Osteoblast (primary cell): ENCODE measurements around the gene ANO10. TPM values are rescaled to one million over a fixed set of nuclear protein-coding genes. Genes with fewer than 3 reads are reported as not detected.
"Not testable (repeated sequence)": the region's sequence is repeated elsewhere in the genome, so short reads cannot be mapped to it uniquely, and the experiment has no call there.

Experiments
- DNase-seq: peaks from one replicate; pipeline ENCODE4 v3.0.0; 2011; ENCODE audit warnings: low spot score, mixed read lengths; ENCODE audit not compliant: insufficient read length; ENCODE audit errors: missing footprints
- H2AFZ ChIP-seq: 2 replicates; pipeline ENCODE4 v1.6.0; 2011; ENCODE audit warnings: mild to moderate bottlenecking, low read length
- H3K27ac ChIP-seq: 2 replicates; pipeline ENCODE4 v1.5.1; 2011; ENCODE audit warnings: mild to moderate bottlenecking, low read depth, low read length, moderate library complexity
- H3K27me3 ChIP-seq: 2 replicates; pipeline ENCODE4 v1.6.0; 2012; ENCODE audit warnings: mild to moderate bottlenecking, control low read depth, inconsistent platforms, low read length, moderate library complexity; ENCODE audit not compliant: insufficient read depth
- H3K36me3 ChIP-seq: 2 replicates; pipeline ENCODE4 v1.5.1; 2011; ENCODE audit warnings: mild to moderate bottlenecking, low read length, control low read depth, moderate library complexity; ENCODE audit not compliant: insufficient read depth
- H3K4me1 ChIP-seq: 2 replicates; pipeline ENCODE4 v1.5.1; 2011; ENCODE audit warnings: mild to moderate bottlenecking, low read length, control low read depth, moderate library complexity; ENCODE audit not compliant: insufficient read depth
- H3K4me2 ChIP-seq: 2 replicates; pipeline ENCODE4 v1.6.0; 2011; ENCODE audit warnings: mild to moderate bottlenecking, low read length; ENCODE audit not compliant: insufficient read depth
- H3K4me3 ChIP-seq: fragments of 200-600 bp; sonication (generic); 3 replicates; pipeline ENCODE4 v1.5.1; 2012; ENCODE audit warnings: mild to moderate bottlenecking, low read length, inconsistent platforms; ENCODE audit not compliant: insufficient read depth
- H3K79me2 ChIP-seq: 2 replicates; pipeline ENCODE4 v1.6.0; 2012; ENCODE audit warnings: mild to moderate bottlenecking, low read length, control low read depth, inconsistent platforms; ENCODE audit not compliant: insufficient read depth
- H3K9me3 ChIP-seq: 2 replicates; pipeline ENCODE4 v1.5.1; 2011; ENCODE audit warnings: low read depth, low read length, control low read depth
- H4K20me1 ChIP-seq: 2 replicates; pipeline ENCODE4 v1.6.0; 2012; ENCODE audit warnings: mild to moderate bottlenecking, low read length, control low read depth; ENCODE audit not compliant: insufficient read depth
- total RNA-seq: library from RNA; depleted of rRNA; stranded (reverse); fragments of >200 nt; gene quantifications from 2 replicates; pipeline ENCODE4 v1.2.3, GENCODE V29; 2012
- TF ChIP-seq, protein P1 (sequence below): IDR thresholded peaks from 2 replicates; pipeline ENCODE4 v1.5.1; 2011; ENCODE audit warnings: mild to moderate bottlenecking, low read depth, low read length, moderate library complexity; ENCODE audit errors: extremely low read depth

ANO10 gene
- total RNA-seq, 1 donor: 55.7 TPM

- Histone ChIP-seq H3K9me3 (no peaks in the 10 kb centered on the region), H3K27me3 (no peaks in the 10 kb centered on the region), H3K27ac (no peak overlapping the region), H3K4me1 (no peaks in the 10 kb centered on the region), H3K4me3 (no peak overlapping the region), H4K20me1 (no peaks in the 10 kb centered on the region), H3K36me3 (no peaks in the 10 kb centered on the region), H3K79me2 (no peaks in the 10 kb centered on the region), H2AFZ (no peak overlapping the region), H3K4me2 (no peak overlapping the region)
- DNase-seq: no peak
- TF ChIP-seq, protein P1, sequence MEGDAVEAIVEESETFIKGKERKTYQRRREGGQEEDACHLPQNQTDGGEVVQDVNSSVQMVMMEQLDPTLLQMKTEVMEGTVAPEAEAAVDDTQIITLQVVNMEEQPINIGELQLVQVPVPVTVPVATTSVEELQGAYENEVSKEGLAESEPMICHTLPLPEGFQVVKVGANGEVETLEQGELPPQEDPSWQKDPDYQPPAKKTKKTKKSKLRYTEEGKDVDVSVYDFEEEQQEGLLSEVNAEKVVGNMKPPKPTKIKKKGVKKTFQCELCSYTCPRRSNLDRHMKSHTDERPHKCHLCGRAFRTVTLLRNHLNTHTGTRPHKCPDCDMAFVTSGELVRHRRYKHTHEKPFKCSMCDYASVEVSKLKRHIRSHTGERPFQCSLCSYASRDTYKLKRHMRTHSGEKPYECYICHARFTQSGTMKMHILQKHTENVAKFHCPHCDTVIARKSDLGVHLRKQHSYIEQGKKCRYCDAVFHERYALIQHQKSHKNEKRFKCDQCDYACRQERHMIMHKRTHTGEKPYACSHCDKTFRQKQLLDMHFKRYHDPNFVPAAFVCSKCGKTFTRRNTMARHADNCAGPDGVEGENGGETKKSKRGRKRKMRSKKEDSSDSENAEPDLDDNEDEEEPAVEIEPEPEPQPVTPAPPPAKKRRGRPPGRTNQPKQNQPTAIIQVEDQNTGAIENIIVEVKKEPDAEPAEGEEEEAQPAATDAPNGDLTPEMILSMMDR: no peak
Observed at GRCh38 chr3:43659250-43659880, 37.6 kb upstream of the ANO10 start.

GRCh38 chr3:43656390-43656789, 34.6 kb upstream of the ANO10 start:
- H3K79me2 ChIP-seq, H3K27ac ChIP-seq, H3K4me2 ChIP-seq, DNase-seq, H2AFZ ChIP-seq, H3K9me3 ChIP-seq, H3K27me3 ChIP-seq, H3K4me1 ChIP-seq, H3K36me3 ChIP-seq, H3K4me3 ChIP-seq, H4K20me1 ChIP-seq: not testable (repeated sequence)

DNA sequence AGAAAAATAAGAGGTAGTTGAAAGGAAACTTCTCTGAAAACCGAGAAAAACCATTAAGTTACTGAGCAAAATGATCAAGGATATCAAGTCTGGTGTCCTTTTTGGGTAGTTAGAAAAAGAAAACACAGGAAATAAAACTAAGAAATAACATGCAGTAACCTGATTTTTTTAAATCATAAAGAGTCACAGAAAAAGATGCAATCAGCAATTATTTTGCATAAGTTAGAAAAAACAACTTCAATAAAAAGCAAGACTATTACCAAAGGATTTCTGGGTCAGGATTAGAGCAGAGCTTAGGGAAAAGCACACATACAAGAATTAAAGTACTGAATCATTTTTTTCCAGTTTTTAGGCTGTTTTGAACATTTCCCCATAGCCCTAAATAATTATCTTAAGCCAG, 28.5 kb upstream of the ANO10 start:
- Histone ChIP-seq H3K27me3 (no peaks in the 10 kb centered on the region), H3K79me2 (no peaks in the 10 kb centered on the region), H3K9me3 (no peaks in the 10 kb centered on the region), H3K4me3 (no peak overlapping the region), H3K4me1 (no peaks in the 10 kb centered on the region), H4K20me1 (no peaks in the 10 kb centered on the region), H2AFZ (no peak overlapping the region), H3K36me3 (no peaks in the 10 kb centered on the region), H3K4me2 (no peak overlapping the region), H3K27ac (no peak overlapping the region)
- no peak for DNase-seq
- TF ChIP-seq, protein P1: no peak

DNA sequence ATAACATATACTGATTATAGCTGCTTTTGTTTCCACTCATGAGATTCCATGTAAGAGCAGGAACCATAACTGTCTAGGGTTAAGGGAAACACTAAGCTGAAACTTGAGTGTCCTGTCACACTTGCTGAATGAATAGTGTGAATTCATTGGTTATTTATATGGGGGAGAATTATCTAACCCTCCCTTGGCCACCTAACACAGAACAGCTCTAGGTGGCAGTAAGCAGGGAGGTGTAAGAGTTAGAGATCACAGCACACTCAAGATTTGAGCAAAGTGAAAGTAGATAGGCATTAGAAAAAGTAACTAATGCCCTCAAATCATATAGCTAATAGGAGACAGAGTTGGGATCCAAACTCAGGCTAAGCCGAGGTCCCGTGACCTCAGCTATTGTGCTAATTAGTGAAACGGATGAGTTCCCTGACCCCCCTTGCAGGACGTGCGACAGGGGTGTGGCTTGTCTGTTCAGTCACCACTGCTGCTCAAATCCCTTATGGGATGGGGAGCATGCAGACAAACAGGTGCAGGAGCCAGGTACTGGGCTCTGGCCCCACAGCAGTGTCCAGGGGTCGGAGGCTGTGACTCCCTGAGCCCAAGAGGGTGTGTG, 27.7 kb upstream of the ANO10 start:
- Histone ChIP-seq H3K36me3 (no peaks in the 10 kb centered on the region), H4K20me1 (no peaks in the 10 kb centered on the region), H2AFZ (peak overlapping the region; percentile 59), H3K9me3 (no peaks in the 10 kb centered on the region), H3K4me2 (peak overlapping the region; percentile 48), H3K79me2 (no peaks in the 10 kb centered on the region), H3K4me3 (peak overlapping the region; percentile 51), H3K27me3 (no peaks in the 10 kb centered on the region), H3K27ac (no peak overlapping the region), H3K4me1 (no peaks in the 10 kb centered on the region)
- DNase-seq: no peak
- TF ChIP-seq, protein P1: no peak
